Ecto neural progenitor cell (in vitro differentiated cells): ENCODE results near the gene MGRN1.

Source experiments
- DNase-seq: peaks from one replicate; pipeline ENCODE4 v3.0.0-alpha.2; 2018; ENCODE audit warnings: low spot score

The MGRN1 gene

DNA sequence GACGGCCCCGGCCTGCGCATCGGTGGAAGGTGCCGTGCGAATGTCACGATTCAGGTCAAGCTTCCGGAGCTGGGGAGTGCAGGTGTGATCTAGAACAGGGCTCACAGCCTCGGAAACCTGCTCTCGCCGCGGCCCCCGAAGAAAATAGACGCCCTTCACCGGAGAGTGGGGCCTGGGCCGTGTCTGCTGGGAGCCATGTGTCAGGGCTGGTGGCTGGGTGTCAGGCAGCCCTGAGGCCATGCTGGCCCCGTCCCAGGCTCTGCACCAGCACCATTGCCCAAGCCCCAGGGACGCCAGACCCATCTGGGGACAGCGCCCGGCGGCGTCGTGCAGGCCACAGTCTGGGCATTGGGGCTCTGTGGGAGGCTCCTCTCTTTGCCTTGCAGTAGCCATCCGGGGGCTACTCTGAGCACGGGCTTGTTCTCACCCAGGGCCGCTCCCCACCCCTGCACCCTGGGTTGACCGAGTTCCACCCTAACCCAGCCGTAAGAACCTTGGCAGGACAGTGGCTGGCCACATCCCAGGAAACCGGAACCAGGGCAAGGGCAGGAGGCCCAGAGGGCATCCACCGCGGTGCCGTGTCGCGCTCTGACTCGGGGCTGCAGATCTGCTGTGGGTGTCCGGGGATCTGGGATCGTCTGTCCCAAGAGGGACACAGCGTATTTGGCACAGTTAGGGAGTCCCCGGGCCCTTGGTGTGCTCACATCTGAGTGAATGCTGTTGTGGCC, 63.5 kb downstream of the MGRN1 start:
- DNase-seq: no peak

- DNase-seq: no peak
These were observed 64.0 kb downstream of the MGRN1 start for GRCh38 chr16:4688674-4689045.

DNA sequence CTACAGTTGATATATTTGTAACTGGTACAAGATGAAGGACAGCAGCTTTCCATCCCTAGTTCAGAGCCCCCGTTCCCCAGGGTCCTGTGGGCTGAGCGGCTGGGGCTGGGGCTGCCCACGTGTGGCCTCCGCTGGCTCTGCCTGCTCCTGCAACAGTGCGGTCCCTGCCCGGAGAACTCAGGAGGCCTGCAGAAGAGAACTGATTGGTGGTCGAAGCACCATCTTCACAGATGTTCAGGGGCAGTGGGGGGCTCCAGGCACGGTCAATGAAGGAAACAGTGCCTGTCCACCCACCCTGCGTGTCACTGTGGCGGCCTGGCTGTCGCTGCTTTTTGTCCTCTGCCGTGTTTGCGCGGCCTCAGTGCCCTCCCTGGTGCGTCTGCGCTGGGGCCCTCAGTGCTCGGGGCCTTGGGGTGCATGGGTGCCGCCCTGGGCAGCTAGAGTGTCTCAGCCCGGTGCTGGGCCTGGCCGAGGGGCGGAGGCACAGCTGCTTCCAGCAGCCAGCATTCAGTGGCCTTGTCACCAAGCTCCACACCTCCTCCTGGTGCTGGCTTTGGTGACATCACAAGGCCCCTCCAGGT, 64.6 kb downstream of the MGRN1 start:
- no peak for DNase-seq

- peak; percentile 39 for DNase-seq
These were observed 65.5 kb downstream of the MGRN1 start for GRCh38 chr16:4689864-4690704.

DNA sequence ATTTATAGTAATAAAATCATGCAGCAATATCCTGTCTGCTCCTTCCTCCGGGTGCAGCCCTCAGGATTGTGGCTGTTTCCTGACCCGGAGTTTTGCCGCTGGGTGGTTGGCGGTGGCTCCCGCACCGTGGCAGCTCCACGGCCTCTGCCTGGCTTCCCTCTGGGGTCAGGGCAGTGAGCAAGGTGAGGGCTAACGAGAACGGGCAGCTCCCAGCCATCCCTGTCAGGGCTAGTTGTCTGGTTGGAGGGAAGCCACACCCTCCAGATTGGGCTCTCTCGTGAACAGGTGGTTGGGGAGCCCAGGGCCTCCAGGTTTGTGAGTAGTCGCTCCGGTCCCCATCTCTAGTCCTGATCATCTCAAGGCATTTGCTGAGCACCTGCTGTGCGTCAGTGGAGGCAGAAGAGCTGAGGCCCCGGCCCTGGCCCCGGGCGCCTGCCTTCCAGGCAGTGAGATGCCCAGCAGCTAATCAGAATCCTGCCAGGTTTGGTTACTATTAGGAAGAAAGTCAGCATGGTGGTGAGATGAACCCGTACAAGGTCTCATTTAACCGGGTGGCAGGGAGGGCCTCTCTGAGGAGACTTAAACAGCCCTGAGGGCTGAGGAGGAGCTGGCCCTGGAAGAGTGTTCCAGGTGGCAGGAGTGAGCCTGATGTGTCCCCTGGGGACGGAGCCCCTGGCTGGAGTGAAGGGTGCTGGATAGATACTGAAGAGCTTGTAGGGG, 66.5 kb downstream of the MGRN1 start:
- DNase-seq: peak; percentile 44

DNA sequence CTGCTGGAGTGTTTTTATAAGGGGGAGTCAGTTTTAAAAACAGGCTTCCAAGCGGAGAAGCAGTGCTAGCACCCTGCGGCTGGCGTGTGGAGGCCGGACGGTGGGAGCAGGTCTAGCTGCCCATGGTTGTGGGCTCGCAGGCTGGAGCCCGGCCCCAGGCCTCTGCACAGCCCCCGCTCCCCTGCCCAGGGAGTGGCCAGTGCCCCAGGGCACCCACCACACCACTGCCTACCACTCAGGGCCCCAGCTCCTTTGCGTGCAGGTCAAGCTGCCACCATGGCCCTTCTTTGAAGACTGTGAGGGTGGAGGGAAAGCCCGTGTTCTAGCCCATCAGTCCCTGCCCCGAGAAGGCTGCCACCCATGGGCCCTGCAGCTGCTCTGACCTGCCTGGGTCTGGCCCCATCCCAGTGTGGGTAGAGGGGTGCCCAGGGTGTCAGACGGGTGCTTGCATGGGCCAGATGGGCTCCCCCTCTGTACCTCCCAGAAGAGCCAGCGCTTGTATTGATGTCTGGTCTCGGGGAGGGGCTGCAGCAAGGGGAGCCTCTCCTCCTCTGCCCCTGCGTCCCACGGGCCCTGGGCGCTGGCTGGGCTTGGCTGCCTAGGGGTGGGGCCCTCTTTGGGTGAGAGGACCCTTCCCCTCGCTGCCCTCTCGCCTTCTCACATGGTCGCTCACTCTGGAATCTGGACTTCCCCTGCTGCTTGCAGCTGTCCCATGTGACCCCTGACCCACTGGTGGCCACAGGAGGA, 67.2 kb downstream of the MGRN1 start:
- no peak for DNase-seq

- peak; percentile 47 for DNase-seq
These were observed 68.1 kb downstream of the MGRN1 start for GRCh38 chr16:4692460-4693295.

DNA sequence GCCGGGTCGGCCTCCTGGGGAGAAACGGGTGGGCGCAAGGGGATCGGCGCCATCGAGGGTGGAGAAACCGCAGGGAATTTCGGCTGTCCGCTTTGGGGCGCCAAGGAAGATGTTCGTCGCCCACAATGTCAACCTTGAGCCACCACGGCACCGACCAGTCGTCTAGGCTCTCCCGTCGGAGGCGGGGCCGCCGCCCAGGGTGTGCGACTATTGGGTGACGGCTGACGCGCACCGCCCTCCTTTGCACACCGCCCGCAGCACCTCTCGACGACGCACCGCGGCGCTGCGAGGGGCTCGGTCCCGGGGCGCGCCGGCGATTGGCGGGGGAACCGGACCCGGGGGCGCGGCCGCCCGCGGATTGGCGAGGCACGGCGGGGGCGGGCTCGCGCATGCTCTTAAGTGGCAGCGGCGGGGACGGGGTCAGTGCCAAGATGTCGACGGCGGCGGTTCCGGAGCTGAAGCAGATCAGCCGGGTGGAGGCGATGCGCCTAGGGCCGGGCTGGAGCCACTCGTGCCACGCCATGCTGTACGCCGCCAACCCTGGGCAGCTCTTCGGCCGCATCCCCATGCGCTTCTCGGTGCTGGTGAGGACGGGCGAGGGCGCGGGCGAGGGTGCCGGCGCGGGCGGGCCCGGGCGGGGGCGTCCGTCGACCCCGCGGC, 68.8 kb downstream of the MGRN1 start, which contains the start of gene NUDT16L1:
Gene NUDT16L1, plus strand, starts transcription at position 267 of the 660 bp plus-strand sequence. Its CDS starts 165 bp downstream, at position 432.
- DNase-seq: peak; percentile 98

- no peak for DNase-seq
These were observed 69.5 kb downstream of the MGRN1 start for GRCh38 chr16:4693956-4694641.

DNA sequence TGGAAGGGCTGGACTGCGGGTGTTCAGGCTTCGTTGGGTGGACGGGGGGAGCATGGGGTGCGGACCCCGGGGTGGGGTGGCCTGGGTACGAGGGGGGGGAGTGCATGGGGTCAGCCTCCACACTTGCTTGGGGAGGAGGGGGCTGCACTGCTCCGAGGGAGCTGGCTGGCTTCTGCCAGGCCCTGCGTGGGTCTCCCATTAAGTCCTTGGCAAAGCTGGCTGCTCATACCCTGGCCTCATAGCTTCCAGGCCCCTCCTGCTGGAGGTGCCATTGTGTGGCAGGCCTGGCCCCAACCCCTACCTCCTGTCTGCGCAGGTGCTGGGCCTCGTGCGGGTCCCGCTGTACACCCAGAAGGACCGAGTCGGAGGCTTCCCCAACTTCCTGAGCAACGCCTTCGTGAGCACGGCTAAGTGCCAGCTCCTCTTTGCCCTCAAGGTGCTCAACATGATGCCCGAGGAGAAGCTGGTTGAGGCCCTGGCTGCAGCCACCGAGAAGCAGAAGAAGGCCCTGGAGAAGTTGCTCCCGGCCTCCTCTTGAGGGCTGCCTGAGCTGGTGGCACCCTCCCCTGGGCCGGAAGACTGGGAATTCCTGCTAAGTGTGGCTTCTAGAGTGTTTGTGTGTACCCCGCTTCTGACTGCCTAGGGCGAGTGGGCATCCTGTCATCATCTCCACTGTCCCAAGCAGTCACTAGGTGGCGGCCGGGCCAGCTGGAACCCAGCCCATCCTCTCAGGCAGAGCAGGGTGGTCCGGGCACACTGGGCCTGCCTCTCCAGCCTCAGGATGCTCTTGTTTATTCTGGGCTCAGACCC, 70.2 kb downstream of the MGRN1 start:
- peak; percentile 49 for DNase-seq

DNA sequence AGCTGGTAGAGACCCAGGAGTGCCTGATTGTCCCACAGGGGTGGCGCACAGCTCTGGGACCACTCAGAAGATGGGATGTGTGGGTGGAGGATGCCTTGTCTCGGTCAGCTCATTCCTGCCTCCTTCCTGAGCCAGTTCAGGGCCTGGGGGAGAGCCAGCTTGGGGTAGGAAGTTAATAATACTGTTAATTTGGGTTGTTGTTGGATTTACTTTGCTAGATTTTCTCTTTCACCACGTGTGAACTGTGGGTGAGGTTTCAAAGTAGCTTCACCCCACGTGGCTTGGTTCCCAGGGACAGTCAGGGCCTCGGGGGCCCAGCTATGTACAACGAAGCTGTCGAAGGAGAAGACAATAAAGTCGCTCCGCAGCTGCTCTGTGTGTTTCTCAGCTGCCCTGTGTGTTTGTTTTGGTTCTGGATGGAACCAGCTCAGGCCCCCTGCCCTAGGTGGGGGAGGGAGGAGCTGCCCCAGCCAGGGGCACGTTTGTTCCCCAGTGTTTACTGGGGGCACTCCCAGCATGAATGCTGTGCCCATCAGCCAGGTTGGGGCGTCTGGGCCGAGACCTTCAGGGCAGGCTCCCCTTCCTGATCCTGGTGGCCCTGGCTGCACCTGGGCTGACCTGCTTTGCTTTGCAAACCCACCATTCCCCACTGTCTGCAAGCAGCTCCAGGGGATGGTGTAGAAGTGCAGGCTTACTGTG, 71.0 kb downstream of the MGRN1 start:
- DNase-seq: no peak

DNA sequence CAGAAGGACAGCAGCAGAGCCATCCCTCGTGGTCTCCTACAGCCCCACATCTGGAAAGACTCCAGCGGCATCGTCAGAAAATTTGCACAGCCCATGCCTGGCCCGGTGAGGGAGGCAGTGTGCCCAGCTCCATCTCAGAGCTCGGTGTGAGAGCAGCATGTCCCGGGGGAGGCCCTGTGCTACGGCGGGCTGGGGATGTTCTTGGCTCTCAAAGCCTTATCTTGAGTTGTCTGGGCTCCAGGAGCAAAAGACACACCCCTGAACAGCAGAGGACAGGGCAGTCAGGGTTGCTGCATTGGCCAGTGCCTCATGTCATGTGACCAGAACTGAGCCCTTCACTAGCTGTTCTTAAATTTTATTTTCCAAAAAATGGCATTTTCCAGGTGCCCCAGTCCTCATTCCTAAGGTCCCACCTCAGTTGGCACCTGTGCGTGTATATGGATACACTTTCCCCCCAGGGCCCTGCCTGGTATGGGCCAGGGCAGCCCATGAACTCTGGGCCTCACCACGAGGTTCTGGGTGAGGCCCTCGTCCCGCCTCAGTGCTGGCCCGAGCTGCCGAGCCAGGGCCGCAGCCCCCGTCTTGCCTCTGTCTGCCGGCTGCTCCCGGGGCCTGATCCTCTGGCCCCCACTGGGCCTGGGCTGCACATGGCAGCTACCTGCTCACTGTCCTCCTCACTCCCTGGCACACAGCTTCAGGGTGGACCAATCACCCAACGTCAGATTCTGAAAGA, 71.7 kb downstream of the MGRN1 start:
- no peak for DNase-seq

DNA sequence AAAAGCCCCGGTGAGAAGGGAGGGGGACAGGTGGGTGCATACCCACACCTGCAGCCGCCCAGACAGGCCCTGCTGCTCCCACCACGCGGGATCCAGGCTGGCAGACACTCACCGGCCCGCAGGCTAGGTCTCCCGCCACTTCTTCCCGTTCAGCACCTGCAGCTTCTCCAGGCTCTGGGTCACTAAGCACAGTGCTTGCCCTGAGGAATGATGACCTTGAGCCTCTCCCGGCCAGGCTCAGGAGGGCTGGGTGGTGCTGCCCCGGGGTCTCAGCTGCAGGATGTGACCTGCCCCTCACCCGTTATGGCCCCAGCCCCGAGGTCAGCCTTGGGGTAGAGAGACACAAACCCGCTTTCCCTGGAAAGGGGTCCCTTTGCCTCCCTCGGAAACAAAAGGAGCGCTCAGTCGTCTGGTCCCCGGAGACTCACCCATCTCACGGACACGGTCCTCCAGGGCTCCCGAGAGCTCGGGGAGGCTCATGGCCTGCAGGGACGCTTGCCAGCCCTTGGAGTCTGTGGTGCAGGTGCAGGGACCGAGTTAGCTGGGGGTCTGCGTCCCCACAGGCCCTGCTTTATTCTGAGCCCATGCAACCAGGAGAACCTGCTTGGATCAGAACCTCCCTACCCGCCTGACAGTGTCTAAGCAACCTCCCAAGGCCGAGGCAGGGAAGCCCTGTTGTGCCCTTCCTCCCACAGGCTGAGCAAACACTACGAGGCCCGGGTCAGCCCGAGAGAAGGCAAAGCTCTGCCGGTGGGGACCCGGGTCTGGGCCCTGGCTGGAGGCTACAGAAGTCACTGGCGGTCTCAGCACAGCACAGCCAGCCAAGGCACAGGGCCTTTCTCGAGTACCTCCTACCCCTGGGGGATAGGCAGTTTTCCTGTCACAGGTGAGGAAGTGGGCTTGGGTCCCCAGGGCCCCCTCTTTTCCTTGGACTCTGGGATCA, 72.5 kb downstream of the MGRN1 start:
- DNase-seq: no peak

DNA sequence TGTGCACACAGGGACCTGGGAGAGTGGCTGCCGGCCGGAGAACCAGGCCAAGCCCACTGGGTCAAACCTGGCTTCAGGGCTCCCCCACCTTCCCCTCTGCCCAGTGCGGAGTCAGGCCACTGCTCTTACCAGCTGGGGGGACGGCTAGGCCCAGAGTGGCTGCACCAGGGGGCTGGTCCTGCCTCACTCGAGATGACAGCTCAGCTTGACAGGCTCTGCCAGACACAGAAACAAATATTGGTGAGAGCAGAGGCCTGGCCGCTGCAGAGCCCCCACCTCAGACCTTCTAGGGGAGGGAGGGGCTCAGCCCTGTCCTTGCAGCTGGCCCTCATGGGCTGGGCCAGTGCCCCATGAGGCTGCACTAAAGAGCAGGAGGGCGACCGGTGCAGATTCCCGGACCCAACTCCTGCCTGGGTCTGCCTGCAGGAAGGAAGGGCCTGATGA, 73.2 kb downstream of the MGRN1 start:
- no peak for DNase-seq

- no peak for DNase-seq
These were observed 73.9 kb downstream of the MGRN1 start for GRCh38 chr16:4698321-4699045.
